Measurements from ENCODE around the gene ARSK.

ARSK gene

DNA sequence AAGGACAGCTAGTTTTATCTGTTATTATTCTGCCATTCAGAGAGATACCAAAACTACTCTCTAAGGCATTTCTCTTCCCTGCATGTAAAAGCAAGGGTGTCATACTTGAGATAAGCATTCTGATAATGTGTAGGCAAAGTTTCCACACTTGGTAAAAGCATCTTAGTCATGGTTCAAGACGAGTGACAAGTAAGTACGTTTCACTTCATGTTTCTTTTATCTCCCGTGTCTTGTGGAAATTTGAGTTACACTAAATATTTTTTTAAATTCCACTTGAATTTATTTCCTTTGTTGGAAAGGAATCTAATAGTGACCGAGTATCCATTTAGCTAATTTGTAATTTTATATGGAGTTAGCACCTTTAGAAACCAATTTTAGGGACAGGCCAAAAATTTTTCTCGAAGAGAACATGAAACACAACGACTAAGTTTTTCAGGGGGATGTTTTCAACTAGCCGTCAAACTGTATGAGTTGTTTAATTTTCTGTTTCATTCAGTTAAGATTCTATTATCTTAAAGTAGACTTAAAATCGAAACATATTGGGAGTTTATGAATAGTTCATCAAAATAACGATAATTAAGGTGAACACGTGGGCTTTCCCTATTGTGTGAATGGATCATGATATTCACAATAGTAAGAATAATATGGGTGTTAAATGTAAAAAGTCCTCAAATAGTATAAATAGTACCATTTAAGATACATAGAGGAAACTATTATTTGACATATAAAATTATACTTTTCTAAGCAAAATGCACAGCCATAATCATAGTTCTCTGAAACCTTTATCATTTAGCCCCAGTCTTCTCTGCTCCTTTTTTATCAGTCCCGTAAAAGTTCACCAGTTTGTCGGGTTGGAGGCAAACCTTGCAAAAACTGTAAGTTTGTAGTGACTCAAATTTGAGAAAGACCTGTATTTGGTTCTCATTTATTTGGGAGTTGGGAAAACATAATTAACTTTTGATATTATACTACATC, 93.3 kb downstream of the ARSK start:
- Histone ChIP-seq H3K27ac (no peak overlapping the region), H3K9me3 (ENCODE audit: severe bottlenecking) (no peaks in the 10 kb centered on the region), H3K36me3 (no peaks in the 10 kb centered on the region), H3K4me3 (ENCODE audit: low read depth, low read length) (no peak overlapping the region; the same call in 1 of the 2 replicates), H3K27me3 (ENCODE audit: insufficient read depth, low read depth, severe bottlenecking) (no peaks in the 10 kb centered on the region)
- DNase-seq, result no peak
- TF ChIP-seq, protein P1, sequence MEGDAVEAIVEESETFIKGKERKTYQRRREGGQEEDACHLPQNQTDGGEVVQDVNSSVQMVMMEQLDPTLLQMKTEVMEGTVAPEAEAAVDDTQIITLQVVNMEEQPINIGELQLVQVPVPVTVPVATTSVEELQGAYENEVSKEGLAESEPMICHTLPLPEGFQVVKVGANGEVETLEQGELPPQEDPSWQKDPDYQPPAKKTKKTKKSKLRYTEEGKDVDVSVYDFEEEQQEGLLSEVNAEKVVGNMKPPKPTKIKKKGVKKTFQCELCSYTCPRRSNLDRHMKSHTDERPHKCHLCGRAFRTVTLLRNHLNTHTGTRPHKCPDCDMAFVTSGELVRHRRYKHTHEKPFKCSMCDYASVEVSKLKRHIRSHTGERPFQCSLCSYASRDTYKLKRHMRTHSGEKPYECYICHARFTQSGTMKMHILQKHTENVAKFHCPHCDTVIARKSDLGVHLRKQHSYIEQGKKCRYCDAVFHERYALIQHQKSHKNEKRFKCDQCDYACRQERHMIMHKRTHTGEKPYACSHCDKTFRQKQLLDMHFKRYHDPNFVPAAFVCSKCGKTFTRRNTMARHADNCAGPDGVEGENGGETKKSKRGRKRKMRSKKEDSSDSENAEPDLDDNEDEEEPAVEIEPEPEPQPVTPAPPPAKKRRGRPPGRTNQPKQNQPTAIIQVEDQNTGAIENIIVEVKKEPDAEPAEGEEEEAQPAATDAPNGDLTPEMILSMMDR (IDR thresholded peaks at IDR 0.05; ENCODE audit: low read depth, low read length), result no peak

GRCh38 chr5:95649274-95649673, 94.4 kb downstream of the ARSK start:
- Histone ChIP-seq H3K27ac (no peak overlapping the region), H3K9me3 (ENCODE audit: severe bottlenecking) (no peaks in the 10 kb centered on the region), H3K4me3 (ENCODE audit: low read depth, low read length) (no peak overlapping the region), H3K27me3 (ENCODE audit: insufficient read depth, low read depth, severe bottlenecking) (no peaks in the 10 kb centered on the region), H3K36me3 (no peaks in the 10 kb centered on the region)
- TF ChIP-seq, protein P1 (IDR thresholded peaks at IDR 0.05; ENCODE audit: low read depth, low read length), result no peak
- no peak for DNase-seq

DNA sequence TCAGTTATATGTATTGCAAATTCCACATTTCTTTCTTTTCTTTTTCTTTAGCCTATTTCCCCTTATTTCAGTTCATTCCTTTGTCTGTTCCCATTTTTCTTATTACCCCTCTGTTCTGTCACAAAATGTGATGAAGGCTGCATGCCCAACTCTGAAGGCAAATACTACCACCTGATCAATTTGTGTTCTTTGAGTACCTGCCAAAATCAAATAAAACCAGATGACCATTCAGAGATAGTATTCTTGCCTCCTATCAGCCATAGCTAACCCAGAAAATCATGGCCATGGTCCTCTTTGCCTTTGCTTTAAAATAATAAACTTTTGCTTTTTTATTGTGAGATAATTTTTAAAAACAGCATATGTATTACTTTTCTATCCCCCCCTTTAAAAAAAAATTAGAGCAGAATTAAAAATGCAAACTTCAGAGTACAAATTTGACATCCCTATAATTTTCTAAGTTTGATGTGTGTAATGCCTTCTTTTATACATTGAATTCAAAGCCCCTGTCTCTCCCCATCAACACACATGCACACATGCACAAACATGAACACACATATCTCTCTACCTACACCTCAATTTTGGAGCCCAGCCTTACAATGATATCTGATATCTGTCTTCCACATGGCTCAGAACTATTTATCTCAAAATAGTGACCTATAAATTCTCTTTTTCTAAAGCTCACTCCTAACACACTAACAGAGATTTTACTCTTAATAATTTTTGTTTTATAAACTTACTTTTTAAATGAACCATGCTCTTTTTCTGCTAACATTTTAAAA, 95.1 kb downstream of the ARSK start:
- DNase-seq, result no peak
- TF ChIP-seq, protein P1 (IDR thresholded peaks at IDR 0.05; ENCODE audit: low read depth, low read length), result no peak
- H3K36me3 ChIP-seq, result no peaks in the 10 kb centered on the region
- no peak overlapping the region for H3K27ac ChIP-seq
- no peak overlapping the region for H3K4me3 ChIP-seq (ENCODE audit: low read depth, low read length)
- no peaks in the 10 kb centered on the region for H3K9me3 ChIP-seq (ENCODE audit: severe bottlenecking)
- no peaks in the 10 kb centered on the region for H3K27me3 ChIP-seq (ENCODE audit: insufficient read depth, low read depth, severe bottlenecking)

- no peaks in the 10 kb centered on the region for H3K36me3 ChIP-seq
- H3K27me3 ChIP-seq (ENCODE audit: insufficient read depth, low read depth, severe bottlenecking), result no peaks in the 10 kb centered on the region
- no peak overlapping the region for H3K27ac ChIP-seq
- no peak for DNase-seq
- H3K4me3 ChIP-seq (ENCODE audit: low read depth, low read length), result no peak overlapping the region
- no peaks in the 10 kb centered on the region for H3K9me3 ChIP-seq (ENCODE audit: severe bottlenecking)
- TF ChIP-seq, protein P1 (IDR thresholded peaks at IDR 0.05; ENCODE audit: low read depth, low read length), result no peak
Measured at GRCh38 chr5:95652849-95653248, 97.9 kb downstream of the ARSK start.

- H3K4me3 ChIP-seq (ENCODE audit: low read depth, low read length), result no peak overlapping the region
- no peaks in the 10 kb centered on the region for H3K27me3 ChIP-seq (ENCODE audit: insufficient read depth, low read depth, severe bottlenecking)
- no peak overlapping the region for H3K27ac ChIP-seq
- TF ChIP-seq, protein P1 (IDR thresholded peaks at IDR 0.05; ENCODE audit: low read depth, low read length), result no peak
- no peak for DNase-seq
- H3K36me3 ChIP-seq, result no peaks in the 10 kb centered on the region
- no peaks in the 10 kb centered on the region for H3K9me3 ChIP-seq (ENCODE audit: severe bottlenecking)
Measured at GRCh38 chr5:95654196-95654595, 99.3 kb downstream of the ARSK start.

Measured in WERI-Rb-1 (cell line).